ENCODE results near the gene AKR1B1. TPM values are rescaled to one million over a fixed set of nuclear protein-coding genes. Genes with fewer than 3 reads are reported as not detected.
A peak's percentile ranks its signal among the peaks of the same experiment; 100 is the strongest.

The AKR1B1 gene
- total and polyA plus RNA-seq, 2 of the 4 experiments (the other 2 are of a cell fraction) = 90.9 to 201 TPM

- TF ChIP-seq MXI1 (IDR thresholded peaks at IDR 0.05; ENCODE audit: borderline replicate concordance, low read depth, low read length) = no peak
- TF ChIP-seq CTCF (conservative IDR thresholded peaks at IDR 0.05; ENCODE audit: low read depth, low read length) = no peak
- TF ChIP-seq MAZ (IDR thresholded peaks at IDR 0.05; ENCODE audit: borderline replicate concordance, low read depth, low read length) = no peak
- TF ChIP-seq MAFK (IDR thresholded peaks at IDR 0.05; ENCODE audit: low read depth, low read length) = 0 out of 2 replicates have a peak, but pooled peaks have one; percentile 21
- in situ Hi-C loops (cut with MboI; ENCODE audit: low sequenced_read_pairs) = no loop called here
- no peak overlapping the region for H3K4ac ChIP-seq (ENCODE audit: low read depth, low read length)
- H3K14ac ChIP-seq (replicated peaks; ENCODE audit: low read depth, low read length) = no peak overlapping the region
- no peak overlapping the region for H3K23ac ChIP-seq (ENCODE audit: low read depth, low read length)
- H2AK5ac ChIP-seq (ENCODE audit: low read depth, low read length) = no peak overlapping the region
- H3K36me3 ChIP-seq (ENCODE audit: control insufficient read depth, insufficient read depth, low read length) = no peaks in the 10 kb centered on the region
- 0 out of 2 replicates have a peak, but pooled peaks cover 3% of the 10 kb centered on the region for H3K9me3 ChIP-seq (ENCODE audit: control insufficient read depth, insufficient read depth, low read length)
- intact Hi-C loops (cut with micrococcal nuclease) = no loop called here
- no peak overlapping the region for H3K18ac ChIP-seq (ENCODE audit: low read depth, low read length)
- H4K20me1 ChIP-seq (ENCODE audit: insufficient read depth, low read length) = no peaks in the 10 kb centered on the region
- no peak overlapping the region for H2BK120ac ChIP-seq (ENCODE audit: low read depth, low read length)
- H3K4me1 ChIP-seq (ENCODE audit: control insufficient read depth, insufficient read depth, low read length) = peaks cover 4% of the 10 kb centered on the region
- H3K27me3 ChIP-seq (ENCODE audit: control insufficient read depth, insufficient read depth, low read length) = 0 out of 2 replicates have a peak, but pooled peaks cover 1% of the 10 kb centered on the region
- 86% methylated on average over 1 of the region's 2 CpGs; no CpG with 5 or more reads in 1 of the 2 experiments for WGBS, 2 experiments (ENCODE audit: extremely low coverage in 2 of 2, insufficient read length in 1 of 2)
- H3K56ac ChIP-seq (ENCODE audit: extremely low read depth, insufficient read depth, low read length) = no peak overlapping the region
- H3K4me3 ChIP-seq (ENCODE audit: insufficient read depth, low read depth, low read length) = no peak overlapping the region
- no peak overlapping the region for H2AFZ ChIP-seq (replicated peaks; ENCODE audit: low read length, poor library complexity)
- ChIA-PET POLR2A (ENCODE audit: unreplicated experiment) (no interaction called here), CTCF (interaction anchor here (1.6 to 3.5 kb wide), 2 partner anchors 24 to 51 kb away, joined by 5 to 16 read pairs; partner anchors contain the start of gene AKR1B1)
- peaks cover 2% of the 10 kb centered on the region; the same call in 1 of the 2 replicates for H3K9me1 ChIP-seq (ENCODE audit: insufficient read depth, low read length)
- H3K9ac ChIP-seq (ENCODE audit: low read depth, low read length) = no peak overlapping the region
- no peak overlapping the region for H4K5ac ChIP-seq (ENCODE audit: low read depth, low read length)
- H4K8ac ChIP-seq (ENCODE audit: low read depth in 2 of 2, low read length in 2 of 2) = no peak overlapping the region
- DNase-seq = no peak
- H2BK15ac ChIP-seq (ENCODE audit: low read depth, low read length) = no peak overlapping the region
- H2AK9ac ChIP-seq (replicated peaks; ENCODE audit: low read depth, low read length, poor library complexity) = no peak overlapping the region
- H3K79me1 ChIP-seq (ENCODE audit: low read depth in 1 of 2, low read length in 2 of 2) = no peaks in the 10 kb centered on the region
- BruUV-seq (replicated peaks) = no TSS peak
- no peak overlapping the region for H4K91ac ChIP-seq (ENCODE audit: insufficient read depth, low read depth, low read length)
- dilution Hi-C loops (cut with HindIII; ENCODE audit: low sequenced_read_pairs, unreplicated experiment) = no loop called here
- H3K27ac ChIP-seq (ENCODE audit: insufficient read depth, low read length) = no peak overlapping the region
- no peak overlapping the region for H3K4me2 ChIP-seq (ENCODE audit: low read depth, low read length)
- H2BK20ac ChIP-seq (ENCODE audit: low read depth, low read length) = no peak overlapping the region
- ATAC-seq (ENCODE audit: low read depth) = no peak
- H2BK5ac ChIP-seq (ENCODE audit: low read depth, low read length, poor library complexity, severe bottlenecking) = no peak overlapping the region
Observed at GRCh38 chr7:134483296-134483695, 24.4 kb upstream of the AKR1B1 start.

Measured in IMR-90 (cell line).